NB4 (cell line): ENCODE results near the gene KRT2.

Experiments
- CTCF ChIP-seq: IDR thresholded peaks from one replicate; pipeline ENCODE4 v1.5.1; 2012; ENCODE audit warnings: low read depth, low read length
- MAX ChIP-seq: IDR thresholded peaks from 2 replicates; pipeline ENCODE4 v1.6.1; 2011; ENCODE audit warnings: low read depth, low read length
- MYC ChIP-seq: IDR thresholded peaks from 2 replicates; pipeline ENCODE4 v1.6.1; 2011; ENCODE audit warnings: low read depth, low read length
- POLR2A ChIP-seq: IDR thresholded peaks from 2 replicates; pipeline ENCODE4 v1.6.1; 2011; ENCODE audit warnings: mild to moderate bottlenecking; ENCODE audit not compliant: insufficient read length; ENCODE audit errors: extremely low read depth

GRCh38 chr12:52646613-52647012 lies 5.4 kb downstream of the KRT2 start:
- TF ChIP-seq CTCF = no peak
- TF ChIP-seq MAX = no peak
- no peak for TF ChIP-seq MYC
- no peak for TF ChIP-seq POLR2A
